Measurements from ENCODE around the gene PRKN.

The PRKN gene

GRCh38 chr6:161549977-161550655, 1177.5 kb downstream of the PRKN start:
- H3K27me3 ChIP-seq = no peaks in the 10 kb centered on the region

GRCh38 chr6:161548713-161549296, 1178.8 kb downstream of the PRKN start:
- H3K9me3 ChIP-seq = no peaks in the 10 kb centered on the region
- no peak overlapping the region for H3K4me3 ChIP-seq
- no peak for TF ChIP-seq CTCF (IDR thresholded peaks at IDR 0.05)
- intact Hi-C loops (cut with DNase I; ENCODE audit: low total_unique reads) = no loop called here
- H3K4me1 ChIP-seq = no peaks in the 10 kb centered on the region
- H3K27ac ChIP-seq = no peak overlapping the region
- H3K36me3 ChIP-seq = no peaks in the 10 kb centered on the region
- DNase-seq = no peak
- no peaks in the 10 kb centered on the region for H3K27me3 ChIP-seq

More at GRCh38 chr6:161549977-161550655, 1177.5 kb downstream of the PRKN start:
- Histone ChIP-seq H3K27ac (no peak overlapping the region), H3K4me3 (no peak overlapping the region), H3K36me3 (no peaks in the 10 kb centered on the region), H3K9me3 (peaks cover 0 to 6% (median under 1%) of the 10 kb centered on the region in 3 donors), H3K4me1 (no peaks in the 10 kb centered on the region)
- DNase-seq = no peak
- intact Hi-C loops (cut with DNase I; ENCODE audit: low total_unique reads) = no loop called here
- TF ChIP-seq CTCF (IDR thresholded peaks at IDR 0.05) = no peak

- TF ChIP-seq CTCF (IDR thresholded peaks at IDR 0.05) = no peak
- Histone ChIP-seq H3K27me3 (no peaks in the 10 kb centered on the region), H3K4me1 (no peaks in the 10 kb centered on the region), H3K9me3 (no peaks in the 10 kb centered on the region), H3K36me3 (no peaks in the 10 kb centered on the region), H3K4me3 (no peak overlapping the region), H3K27ac (no peak overlapping the region)
- intact Hi-C loops (cut with DNase I; ENCODE audit: low total_unique reads) = no loop called here
- DNase-seq = no peak
Observed at GRCh38 chr6:161547617-161548016, 1179.9 kb downstream of the PRKN start.

GRCh38 chr6:161546632-161547031, 1180.9 kb downstream of the PRKN start:
- no peak overlapping the region for H3K27ac ChIP-seq
- no peaks in the 10 kb centered on the region for H3K36me3 ChIP-seq
- no peak overlapping the region for H3K4me3 ChIP-seq
- no peak for DNase-seq
- intact Hi-C loops (cut with DNase I; ENCODE audit: low total_unique reads) = no loop called here
- no peaks in the 10 kb centered on the region for H3K9me3 ChIP-seq
- H3K4me1 ChIP-seq = no peaks in the 10 kb centered on the region
- no peaks in the 10 kb centered on the region for H3K27me3 ChIP-seq
- TF ChIP-seq CTCF (IDR thresholded peaks at IDR 0.05) = no peak

- no peak for TF ChIP-seq CTCF (IDR thresholded peaks at IDR 0.05)
- intact Hi-C loops (cut with DNase I; ENCODE audit: low total_unique reads) = no loop called here
- no peaks in the 10 kb centered on the region for H3K36me3 ChIP-seq
- no peak for DNase-seq
- no peak overlapping the region for H3K4me3 ChIP-seq
- H3K27ac ChIP-seq = no peak overlapping the region
- H3K27me3 ChIP-seq = no peaks in the 10 kb centered on the region
- no peaks in the 10 kb centered on the region for H3K4me1 ChIP-seq
- H3K9me3 ChIP-seq = no peaks in the 10 kb centered on the region
Observed at GRCh38 chr6:161545741-161546140, 1181.8 kb downstream of the PRKN start.

Measured in tibial artery (tissue), 4 donors.